ENCODE data around the gene PLPP2. TPM values are rescaled to one million over a fixed set of nuclear protein-coding genes. Genes with fewer than 3 reads are reported as not detected.

The PLPP2 gene
- total RNA-seq, 2 experiments from 2014 or later, result 0.03 to 0.80 TPM

GRCh38 chr19:305240-306150 is 14.3 kb upstream of the PLPP2 start:
- BruUV-seq (replicated peaks), result no TSS peak
- intact Hi-C loops (cut with micrococcal nuclease; ENCODE audit: unreplicated experiment), result no loop called here

GRCh38 chr19:296476-297225 is 5.4 kb upstream of the PLPP2 start:
- Histone ChIP-seq H3K4me1 (ENCODE audit: insufficient read depth, low read length, poor library complexity, severe bottlenecking) (no peaks in the 10 kb centered on the region), H2AFZ (ENCODE audit: low read length) (no peak overlapping the region), H3K4me3 (ENCODE audit: low read depth, low read length, poor library complexity, severe bottlenecking) (no peak overlapping the region), H4K20me1 (ENCODE audit: insufficient read depth, low read length) (no peaks in the 10 kb centered on the region), H3K79me2 (ENCODE audit: insufficient read depth, low read depth, low read length) (no peaks in the 10 kb centered on the region), H3K27ac (ENCODE audit: low read depth, low read length, poor library complexity, severe bottlenecking) (no peak overlapping the region), H3K4me2 (ENCODE audit: low read length) (no peak overlapping the region), H3K36me3 (ENCODE audit: insufficient read depth, low read length) (no peaks in the 10 kb centered on the region), H3K9me3 (ENCODE audit: low read length) (no peaks in the 10 kb centered on the region), H3K9me2 (ENCODE audit: insufficient read depth, low read length) (no peaks in the 10 kb centered on the region)
- ChIA-PET CTCF (ENCODE audit: unreplicated experiment) (no interaction called here), POLR2A (no interaction called here)
- no peak for DNase-seq (ENCODE audit: low spot score)
- no TSS peak for BruUV-seq (replicated peaks)
- TF ChIP-seq, protein P1, sequence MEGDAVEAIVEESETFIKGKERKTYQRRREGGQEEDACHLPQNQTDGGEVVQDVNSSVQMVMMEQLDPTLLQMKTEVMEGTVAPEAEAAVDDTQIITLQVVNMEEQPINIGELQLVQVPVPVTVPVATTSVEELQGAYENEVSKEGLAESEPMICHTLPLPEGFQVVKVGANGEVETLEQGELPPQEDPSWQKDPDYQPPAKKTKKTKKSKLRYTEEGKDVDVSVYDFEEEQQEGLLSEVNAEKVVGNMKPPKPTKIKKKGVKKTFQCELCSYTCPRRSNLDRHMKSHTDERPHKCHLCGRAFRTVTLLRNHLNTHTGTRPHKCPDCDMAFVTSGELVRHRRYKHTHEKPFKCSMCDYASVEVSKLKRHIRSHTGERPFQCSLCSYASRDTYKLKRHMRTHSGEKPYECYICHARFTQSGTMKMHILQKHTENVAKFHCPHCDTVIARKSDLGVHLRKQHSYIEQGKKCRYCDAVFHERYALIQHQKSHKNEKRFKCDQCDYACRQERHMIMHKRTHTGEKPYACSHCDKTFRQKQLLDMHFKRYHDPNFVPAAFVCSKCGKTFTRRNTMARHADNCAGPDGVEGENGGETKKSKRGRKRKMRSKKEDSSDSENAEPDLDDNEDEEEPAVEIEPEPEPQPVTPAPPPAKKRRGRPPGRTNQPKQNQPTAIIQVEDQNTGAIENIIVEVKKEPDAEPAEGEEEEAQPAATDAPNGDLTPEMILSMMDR (conservative IDR thresholded peaks at IDR 0.05; ENCODE audit: low read length), result no peak
- TF ChIP-seq EZH2phosphoT487 (IDR thresholded peaks at IDR 0.05; ENCODE audit: borderline replicate concordance, low read depth, low read length), result no peak
- intact Hi-C loops (cut with micrococcal nuclease; ENCODE audit: unreplicated experiment), result no loop called here

More at GRCh38 chr19:305240-306150, 14.3 kb upstream of the PLPP2 start:
- ChIA-PET POLR2A (no interaction called here), CTCF (ENCODE audit: unreplicated experiment) (no interaction called here)
- TF ChIP-seq, protein P1 (conservative IDR thresholded peaks at IDR 0.05; ENCODE audit: low read length), result no peak
- TF ChIP-seq EZH2phosphoT487 (IDR thresholded peaks at IDR 0.05; ENCODE audit: borderline replicate concordance, low read depth, low read length), result no peak
- DNase-seq (ENCODE audit: low spot score), result no peak
- H3K9me2 ChIP-seq (ENCODE audit: insufficient read depth, low read length), result no peaks in the 10 kb centered on the region
- no peak overlapping the region for H3K4me2 ChIP-seq (ENCODE audit: low read length)
- no peak overlapping the region for H2AFZ ChIP-seq (ENCODE audit: low read length)
- no peaks in the 10 kb centered on the region for H4K20me1 ChIP-seq (ENCODE audit: insufficient read depth, low read length)
- peaks cover 34% of the 10 kb centered on the region for H3K36me3 ChIP-seq (ENCODE audit: insufficient read depth, low read length)
- H3K4me1 ChIP-seq (ENCODE audit: insufficient read depth, low read length, poor library complexity, severe bottlenecking), result no peaks in the 10 kb centered on the region
- H3K9me3 ChIP-seq (ENCODE audit: low read length), result no peaks in the 10 kb centered on the region
- no peaks in the 10 kb centered on the region for H3K79me2 ChIP-seq (ENCODE audit: insufficient read depth, low read depth, low read length)
- no peak overlapping the region for H3K27ac ChIP-seq (ENCODE audit: low read depth, low read length, poor library complexity, severe bottlenecking)
- H3K4me3 ChIP-seq (ENCODE audit: low read depth, low read length, poor library complexity, severe bottlenecking), result no peak overlapping the region

All from OCI-LY7 (cell line).